ENCODE data around the gene ME3. TPM values are rescaled to one million over a fixed set of nuclear protein-coding genes. Genes with fewer than 3 reads are reported as not detected.

ME3 gene
- total and polyA plus RNA-seq, 2 donors (not counting 1 experiment from before 2014, with no cell fraction given): 8.8 to 50.7 TPM

DNA sequence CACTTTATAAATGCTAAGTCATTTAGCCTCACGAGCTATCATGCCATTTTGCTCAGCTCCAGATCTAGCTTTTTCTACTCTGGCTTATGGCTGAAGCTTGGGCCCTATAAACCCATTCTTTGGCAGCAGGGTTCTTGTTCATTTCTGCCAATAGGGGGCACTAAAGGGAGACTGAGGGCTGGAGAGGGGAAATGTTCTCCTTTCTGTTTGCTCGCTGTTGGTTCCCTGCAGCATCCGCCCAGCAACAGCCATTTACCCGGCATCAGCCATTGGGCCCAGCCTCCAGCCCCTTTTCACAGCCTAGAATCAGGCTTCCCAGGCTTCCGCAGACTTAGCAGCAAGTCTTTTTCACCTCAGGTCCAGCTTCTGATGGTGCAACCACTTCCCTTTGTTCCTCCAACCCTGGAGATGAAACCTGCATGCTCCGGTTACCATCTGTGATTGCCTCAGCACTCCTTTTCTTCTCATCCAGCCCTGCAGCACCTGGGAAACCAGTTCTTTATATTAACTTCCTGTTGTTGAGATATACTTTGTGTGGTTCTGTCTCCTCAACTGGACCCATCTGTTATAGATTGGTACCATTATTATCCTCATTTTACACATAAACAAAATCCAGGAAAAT lies 4.2 kb upstream of the ME3 start:
- DNase-seq (ENCODE audit: low read depth in 2 of 2): no peak
- H3K4me1 ChIP-seq (ENCODE audit: control insufficient read depth, extremely low read depth, insufficient read depth, low read length): peaks cover 5% of the 10 kb centered on the region
- no peak overlapping the region for H3K27ac ChIP-seq (ENCODE audit: insufficient read depth, low read length)
- H3K4me3 ChIP-seq (replicated peaks in 1 of 4; ENCODE audit: control extremely low read depth in 1 of 4, insufficient read depth in 1 of 4, low read depth in 3 of 4, low read length in 4 of 4): no peak overlapping the region
- no peaks in the 10 kb centered on the region for H3K27me3 ChIP-seq (ENCODE audit: control insufficient read depth, insufficient read depth, low read length)
- H3K9me3 ChIP-seq (ENCODE audit: control insufficient read depth, insufficient read depth, low read depth, low read length): no peaks in the 10 kb centered on the region
- TF ChIP-seq EZH2 (IDR thresholded peaks at IDR 0.05; ENCODE audit: low read length, missing control alignments): no peak
- TF ChIP-seq, protein P1, sequence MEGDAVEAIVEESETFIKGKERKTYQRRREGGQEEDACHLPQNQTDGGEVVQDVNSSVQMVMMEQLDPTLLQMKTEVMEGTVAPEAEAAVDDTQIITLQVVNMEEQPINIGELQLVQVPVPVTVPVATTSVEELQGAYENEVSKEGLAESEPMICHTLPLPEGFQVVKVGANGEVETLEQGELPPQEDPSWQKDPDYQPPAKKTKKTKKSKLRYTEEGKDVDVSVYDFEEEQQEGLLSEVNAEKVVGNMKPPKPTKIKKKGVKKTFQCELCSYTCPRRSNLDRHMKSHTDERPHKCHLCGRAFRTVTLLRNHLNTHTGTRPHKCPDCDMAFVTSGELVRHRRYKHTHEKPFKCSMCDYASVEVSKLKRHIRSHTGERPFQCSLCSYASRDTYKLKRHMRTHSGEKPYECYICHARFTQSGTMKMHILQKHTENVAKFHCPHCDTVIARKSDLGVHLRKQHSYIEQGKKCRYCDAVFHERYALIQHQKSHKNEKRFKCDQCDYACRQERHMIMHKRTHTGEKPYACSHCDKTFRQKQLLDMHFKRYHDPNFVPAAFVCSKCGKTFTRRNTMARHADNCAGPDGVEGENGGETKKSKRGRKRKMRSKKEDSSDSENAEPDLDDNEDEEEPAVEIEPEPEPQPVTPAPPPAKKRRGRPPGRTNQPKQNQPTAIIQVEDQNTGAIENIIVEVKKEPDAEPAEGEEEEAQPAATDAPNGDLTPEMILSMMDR (conservative IDR thresholded peaks at IDR 0.05 in 1 of 2, IDR thresholded peaks at IDR 0.05 in 1 of 2; ENCODE audit: low read depth in 1 of 2, low read length in 2 of 2): peak; percentile 19 to 35
- H3K79me2 ChIP-seq (ENCODE audit: control insufficient read depth, insufficient read depth, low read length): no peaks in the 10 kb centered on the region
- no peaks in the 10 kb centered on the region for H4K20me1 ChIP-seq (ENCODE audit: control insufficient read depth, extremely low read depth, insufficient read depth, low read length)
- no peak overlapping the region for H2AFZ ChIP-seq (ENCODE audit: low read length)
- no peaks in the 10 kb centered on the region for H3K36me3 ChIP-seq (ENCODE audit: control insufficient read depth, insufficient read depth, low read length)
- H3K4me2 ChIP-seq (ENCODE audit: extremely low read depth, insufficient read depth, low read length): no peak overlapping the region
- H3K9ac ChIP-seq (ENCODE audit: insufficient read depth, low read length): no peak overlapping the region

DNA sequence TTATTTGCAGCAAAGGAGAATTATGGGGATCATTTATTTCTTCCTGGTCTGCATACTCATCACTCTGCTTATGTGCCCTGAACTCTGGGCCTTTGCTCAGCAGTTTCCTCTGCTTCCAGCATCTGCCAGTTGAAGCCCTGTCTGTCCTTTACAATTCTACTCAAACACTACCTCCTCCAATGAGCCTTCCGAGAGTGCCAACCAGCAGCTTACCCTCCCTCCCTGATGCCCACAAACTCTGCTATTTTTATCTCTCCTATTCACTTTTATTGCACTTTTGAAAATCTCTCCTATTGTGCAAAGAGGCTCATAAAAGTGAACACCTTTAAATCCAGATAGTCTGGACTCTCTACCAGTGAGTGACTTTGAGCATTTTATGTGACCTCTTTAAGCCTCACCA lies 3.6 kb upstream of the ME3 start:
- no peaks in the 10 kb centered on the region for H3K27me3 ChIP-seq (ENCODE audit: control insufficient read depth, insufficient read depth, low read length)
- H3K9me3 ChIP-seq (ENCODE audit: control insufficient read depth, insufficient read depth, low read depth, low read length): no peaks in the 10 kb centered on the region
- H3K27ac ChIP-seq (ENCODE audit: insufficient read depth, low read length): no peak overlapping the region
- H2AFZ ChIP-seq (ENCODE audit: low read length): no peak overlapping the region
- TF ChIP-seq, protein P1 (conservative IDR thresholded peaks at IDR 0.05 in 1 of 2, IDR thresholded peaks at IDR 0.05 in 1 of 2; ENCODE audit: low read depth in 1 of 2, low read length in 2 of 2): no peak
- TF ChIP-seq EZH2 (IDR thresholded peaks at IDR 0.05; ENCODE audit: low read length, missing control alignments): no peak
- H3K36me3 ChIP-seq (ENCODE audit: control insufficient read depth, insufficient read depth, low read length): no peaks in the 10 kb centered on the region
- DNase-seq (ENCODE audit: low read depth in 2 of 2): no peak
- peaks cover 8% of the 10 kb centered on the region for H3K4me1 ChIP-seq (ENCODE audit: control insufficient read depth, extremely low read depth, insufficient read depth, low read length)
- no peak overlapping the region for H3K9ac ChIP-seq (ENCODE audit: insufficient read depth, low read length)
- H3K79me2 ChIP-seq (ENCODE audit: control insufficient read depth, insufficient read depth, low read length): no peaks in the 10 kb centered on the region
- no peak overlapping the region for H3K4me2 ChIP-seq (ENCODE audit: extremely low read depth, insufficient read depth, low read length)
- no peaks in the 10 kb centered on the region for H4K20me1 ChIP-seq (ENCODE audit: control insufficient read depth, extremely low read depth, insufficient read depth, low read length)
- H3K4me3 ChIP-seq (replicated peaks in 1 of 4; ENCODE audit: control extremely low read depth in 1 of 4, insufficient read depth in 1 of 4, low read depth in 3 of 4, low read length in 4 of 4): no peak overlapping the region

DNA sequence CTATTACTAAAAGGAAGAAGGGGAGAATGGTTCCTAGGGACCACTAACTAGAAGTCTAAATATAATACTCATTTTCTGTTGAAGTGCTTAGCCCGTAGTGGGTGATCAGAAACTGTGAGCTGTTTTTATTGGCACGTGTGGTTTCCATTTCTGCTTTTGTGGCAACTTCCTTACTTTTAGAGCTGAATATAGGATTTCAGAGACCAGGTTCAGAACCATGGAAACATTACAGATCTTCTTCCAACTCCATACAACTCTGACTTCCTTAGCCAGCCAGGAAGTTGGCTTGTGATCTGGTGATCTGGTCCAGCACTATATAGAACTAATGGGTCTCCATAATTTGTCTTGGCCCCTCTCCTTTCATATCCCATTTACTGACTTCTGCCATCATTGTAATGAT lies 2.6 kb upstream of the ME3 start:
- H3K9me3 ChIP-seq (ENCODE audit: control insufficient read depth, insufficient read depth, low read depth, low read length): no peaks in the 10 kb centered on the region
- no peaks in the 10 kb centered on the region for H4K20me1 ChIP-seq (ENCODE audit: control insufficient read depth, extremely low read depth, insufficient read depth, low read length)
- H3K9ac ChIP-seq (ENCODE audit: insufficient read depth, low read length): no peak overlapping the region
- H3K79me2 ChIP-seq (ENCODE audit: control insufficient read depth, insufficient read depth, low read length): no peaks in the 10 kb centered on the region
- peaks cover 11% of the 10 kb centered on the region for H3K4me1 ChIP-seq (ENCODE audit: control insufficient read depth, extremely low read depth, insufficient read depth, low read length)
- TF ChIP-seq EZH2 (IDR thresholded peaks at IDR 0.05; ENCODE audit: low read length, missing control alignments): no peak
- TF ChIP-seq, protein P1 (conservative IDR thresholded peaks at IDR 0.05 in 1 of 2, IDR thresholded peaks at IDR 0.05 in 1 of 2; ENCODE audit: low read depth in 1 of 2, low read length in 2 of 2): no peak
- H2AFZ ChIP-seq (ENCODE audit: low read length): no peak overlapping the region
- H3K27ac ChIP-seq (ENCODE audit: insufficient read depth, low read length): no peak overlapping the region
- no peaks in the 10 kb centered on the region for H3K27me3 ChIP-seq (ENCODE audit: control insufficient read depth, insufficient read depth, low read length)
- H3K4me2 ChIP-seq (ENCODE audit: extremely low read depth, insufficient read depth, low read length): no peak overlapping the region
- no peak for DNase-seq (ENCODE audit: low read depth in 2 of 2)
- H3K4me3 ChIP-seq (replicated peaks in 1 of 4; ENCODE audit: control extremely low read depth in 1 of 4, insufficient read depth in 1 of 4, low read depth in 3 of 4, low read length in 4 of 4): no peak overlapping the region
- H3K36me3 ChIP-seq (ENCODE audit: control insufficient read depth, insufficient read depth, low read length): no peaks in the 10 kb centered on the region

Measured in fibroblast of lung (primary cell).